Stimulated activated effector memory CD8-positive, alpha-beta T cell treated with anti-CD3 and anti-CD28 coated beads, Interleukin-12 subunit alpha, Interleukin-12 subunit beta, amount 100 ng/mL, for 72 hours (primary cell): ENCODE results near the gene ADCY2.

Experiments
- ATAC-seq: fragments of 150-1000 bp; cut with Tn5 transposase; 2 replicates; pipeline ENCODE4 v1.10.0; 2021
- DNase-seq, 2 donors: peaks; one replicate each; pipeline ENCODE4 v3.0.0; 2021 to 2022; ENCODE audit warnings: low spot score in 2 of 2
- H3K27ac Mint-ChIP-seq: one replicate; pipeline ENCODE4 v1.8.0; 2022; ENCODE audit warnings: mild to moderate bottlenecking, mixed read lengths
- H3K36me3 Mint-ChIP-seq: one replicate; pipeline ENCODE4 v1.8.0; 2022; ENCODE audit warnings: mild to moderate bottlenecking, mixed read lengths
- H3K4me1 Mint-ChIP-seq: one replicate; pipeline ENCODE4 v1.8.0; 2022; ENCODE audit warnings: mixed read lengths
- H3K4me3 Mint-ChIP-seq: one replicate; pipeline ENCODE4 v1.8.0; 2022; ENCODE audit warnings: mild to moderate bottlenecking, mixed read lengths
- H3K9me3 Mint-ChIP-seq: one replicate; pipeline ENCODE4 v1.8.0; 2022; ENCODE audit warnings: mixed read lengths

The ADCY2 gene

GRCh38 chr5:7663808-7664207, 267.9 kb downstream of the ADCY2 start:
- Mint-ChIP-seq H3K4me1 (no peaks in the 10 kb centered on the region), H3K27ac (no peak overlapping the region), H3K4me3 (no peak overlapping the region), H3K9me3 (peaks cover 3% of the 10 kb centered on the region), H3K36me3 (no peaks in the 10 kb centered on the region)
- ATAC-seq (peak; percentile 11), DNase-seq (no peak)

GRCh38 chr5:7664208-7664607, 268.3 kb downstream of the ADCY2 start:
- ATAC-seq: no peak
- DNase-seq: no peak
- Mint-ChIP-seq H3K4me3 (no peak overlapping the region), H3K9me3 (peaks cover 3% of the 10 kb centered on the region), H3K36me3 (no peaks in the 10 kb centered on the region), H3K27ac (no peak overlapping the region), H3K4me1 (no peaks in the 10 kb centered on the region)

GRCh38 chr5:7667216-7667767, 271.4 kb downstream of the ADCY2 start:
- H3K4me1 Mint-ChIP-seq: no peaks in the 10 kb centered on the region
- H3K9me3 Mint-ChIP-seq: no peaks in the 10 kb centered on the region
- H3K27ac Mint-ChIP-seq: no peak overlapping the region
- DNase-seq (no peak), ATAC-seq (no peak)
- H3K4me3 Mint-ChIP-seq: no peak overlapping the region
- H3K36me3 Mint-ChIP-seq: no peaks in the 10 kb centered on the region

GRCh38 chr5:7668161-7668560, 272.2 kb downstream of the ADCY2 start:
- Mint-ChIP-seq H3K9me3 (no peaks in the 10 kb centered on the region), H3K36me3 (no peaks in the 10 kb centered on the region), H3K4me3 (no peak overlapping the region), H3K27ac (no peak overlapping the region), H3K4me1 (no peaks in the 10 kb centered on the region)
- ATAC-seq (no peak), DNase-seq (no peak)

GRCh38 chr5:7668627-7669026, 272.7 kb downstream of the ADCY2 start:
- no peaks in the 10 kb centered on the region for H3K36me3 Mint-ChIP-seq

GRCh38 chr5:7671381-7671993, 275.5 kb downstream of the ADCY2 start:
- H3K4me1 Mint-ChIP-seq: no peaks in the 10 kb centered on the region
- H3K36me3 Mint-ChIP-seq: no peaks in the 10 kb centered on the region
- ATAC-seq (no peak), DNase-seq (no peak)
- H3K4me3 Mint-ChIP-seq: no peak overlapping the region
- no peak overlapping the region for H3K27ac Mint-ChIP-seq
- no peaks in the 10 kb centered on the region for H3K9me3 Mint-ChIP-seq

More at GRCh38 chr5:7668627-7669026, 272.7 kb downstream of the ADCY2 start:
- DNase-seq: no peak
- Mint-ChIP-seq H3K4me1 (no peaks in the 10 kb centered on the region), H3K9me3 (no peaks in the 10 kb centered on the region), H3K27ac (no peak overlapping the region), H3K4me3 (no peak overlapping the region)
- no peak for ATAC-seq

GRCh38 chr5:7673658-7674057, 277.7 kb downstream of the ADCY2 start:
- Mint-ChIP-seq H3K9me3 (no peaks in the 10 kb centered on the region), H3K4me1 (no peaks in the 10 kb centered on the region), H3K27ac (no peak overlapping the region), H3K4me3 (no peak overlapping the region), H3K36me3 (no peaks in the 10 kb centered on the region)
- no peak for DNase-seq
- ATAC-seq: no peak

GRCh38 chr5:7676455-7676854, 280.5 kb downstream of the ADCY2 start:
- no peaks in the 10 kb centered on the region for H3K9me3 Mint-ChIP-seq
- no peak overlapping the region for H3K4me3 Mint-ChIP-seq
- H3K4me1 Mint-ChIP-seq: no peaks in the 10 kb centered on the region
- no peaks in the 10 kb centered on the region for H3K36me3 Mint-ChIP-seq
- no peak overlapping the region for H3K27ac Mint-ChIP-seq
- ATAC-seq: no peak
- no peak for DNase-seq

- no peak for ATAC-seq
- Mint-ChIP-seq H3K4me3 (no peak overlapping the region), H3K27ac (no peak overlapping the region), H3K4me1 (no peaks in the 10 kb centered on the region), H3K9me3 (no peaks in the 10 kb centered on the region), H3K36me3 (no peaks in the 10 kb centered on the region)
- no peak for DNase-seq
Measured at GRCh38 chr5:7678030-7678429, 282.1 kb downstream of the ADCY2 start.

GRCh38 chr5:7679663-7680062, 283.7 kb downstream of the ADCY2 start:
- Mint-ChIP-seq H3K4me3 (no peak overlapping the region), H3K9me3 (no peaks in the 10 kb centered on the region), H3K36me3 (no peaks in the 10 kb centered on the region), H3K4me1 (no peaks in the 10 kb centered on the region), H3K27ac (no peak overlapping the region)
- ATAC-seq (peak; percentile 44), DNase-seq (no peak)

- DNase-seq: no peak
- H3K4me1 Mint-ChIP-seq: no peaks in the 10 kb centered on the region
- no peak overlapping the region for H3K4me3 Mint-ChIP-seq
- no peaks in the 10 kb centered on the region for H3K36me3 Mint-ChIP-seq
- no peaks in the 10 kb centered on the region for H3K9me3 Mint-ChIP-seq
- no peak for ATAC-seq
- no peak overlapping the region for H3K27ac Mint-ChIP-seq
Measured at GRCh38 chr5:7680260-7680659, 284.3 kb downstream of the ADCY2 start.

- Mint-ChIP-seq H3K36me3 (no peaks in the 10 kb centered on the region), H3K9me3 (no peaks in the 10 kb centered on the region), H3K4me1 (no peaks in the 10 kb centered on the region), H3K27ac (no peak overlapping the region), H3K4me3 (no peak overlapping the region)
- DNase-seq (no peak), ATAC-seq (no peak)
Measured at GRCh38 chr5:7682379-7682778, 286.4 kb downstream of the ADCY2 start.

- Mint-ChIP-seq H3K4me1 (no peaks in the 10 kb centered on the region), H3K36me3 (no peaks in the 10 kb centered on the region), H3K9me3 (no peaks in the 10 kb centered on the region), H3K27ac (no peak overlapping the region), H3K4me3 (no peak overlapping the region)
- ATAC-seq: no peak
- DNase-seq: no peak
Measured at GRCh38 chr5:7683753-7684152, 287.8 kb downstream of the ADCY2 start.

GRCh38 chr5:7684826-7685225, 288.9 kb downstream of the ADCY2 start:
- no peak for ATAC-seq
- Mint-ChIP-seq H3K9me3 (no peaks in the 10 kb centered on the region), H3K4me3 (no peak overlapping the region), H3K27ac (no peak overlapping the region), H3K4me1 (no peaks in the 10 kb centered on the region), H3K36me3 (no peaks in the 10 kb centered on the region)
- no peak for DNase-seq

GRCh38 chr5:7686794-7687193, 290.9 kb downstream of the ADCY2 start:
- no peaks in the 10 kb centered on the region for H3K36me3 Mint-ChIP-seq
- H3K4me1 Mint-ChIP-seq: no peaks in the 10 kb centered on the region
- H3K9me3 Mint-ChIP-seq: no peaks in the 10 kb centered on the region
- H3K4me3 Mint-ChIP-seq: no peak overlapping the region
- DNase-seq (no peak), ATAC-seq (no peak)
- no peak overlapping the region for H3K27ac Mint-ChIP-seq

- Mint-ChIP-seq H3K36me3 (no peaks in the 10 kb centered on the region), H3K27ac (no peak overlapping the region), H3K9me3 (peaks cover 5% of the 10 kb centered on the region), H3K4me3 (no peak overlapping the region), H3K4me1 (no peaks in the 10 kb centered on the region)
- ATAC-seq (no peak), DNase-seq (no peak)
Measured at GRCh38 chr5:7690557-7690956, 294.6 kb downstream of the ADCY2 start.

GRCh38 chr5:7705261-7705660, 309.3 kb downstream of the ADCY2 start:
- Mint-ChIP-seq H3K36me3 (no peaks in the 10 kb centered on the region), H3K4me1 (no peaks in the 10 kb centered on the region), H3K9me3 (no peaks in the 10 kb centered on the region), H3K27ac (no peak overlapping the region), H3K4me3 (no peak overlapping the region)
- ATAC-seq: no peak
- DNase-seq: no peak
